22Rv1 (cell line): Measurements from ENCODE around the gene CFAP57.

Experiments used
- H3K27ac ChIP-seq: fragments of 450-650 bp; 2 replicates; pipeline ENCODE4 v1.5.1; 2017
- CTCF ChIP-seq: fragments of 450-650 bp; IDR thresholded peaks from 2 replicates; pipeline ENCODE4 v1.5.1; 2017; ENCODE audit warnings: mild to moderate bottlenecking
- ZFX ChIP-seq: fragments of 450-650 bp; IDR thresholded peaks from 2 replicates; pipeline ENCODE4 v1.6.1; 2017; ENCODE audit warnings: antibody characterized with exemption, borderline replicate concordance

Gene CFAP57

DNA sequence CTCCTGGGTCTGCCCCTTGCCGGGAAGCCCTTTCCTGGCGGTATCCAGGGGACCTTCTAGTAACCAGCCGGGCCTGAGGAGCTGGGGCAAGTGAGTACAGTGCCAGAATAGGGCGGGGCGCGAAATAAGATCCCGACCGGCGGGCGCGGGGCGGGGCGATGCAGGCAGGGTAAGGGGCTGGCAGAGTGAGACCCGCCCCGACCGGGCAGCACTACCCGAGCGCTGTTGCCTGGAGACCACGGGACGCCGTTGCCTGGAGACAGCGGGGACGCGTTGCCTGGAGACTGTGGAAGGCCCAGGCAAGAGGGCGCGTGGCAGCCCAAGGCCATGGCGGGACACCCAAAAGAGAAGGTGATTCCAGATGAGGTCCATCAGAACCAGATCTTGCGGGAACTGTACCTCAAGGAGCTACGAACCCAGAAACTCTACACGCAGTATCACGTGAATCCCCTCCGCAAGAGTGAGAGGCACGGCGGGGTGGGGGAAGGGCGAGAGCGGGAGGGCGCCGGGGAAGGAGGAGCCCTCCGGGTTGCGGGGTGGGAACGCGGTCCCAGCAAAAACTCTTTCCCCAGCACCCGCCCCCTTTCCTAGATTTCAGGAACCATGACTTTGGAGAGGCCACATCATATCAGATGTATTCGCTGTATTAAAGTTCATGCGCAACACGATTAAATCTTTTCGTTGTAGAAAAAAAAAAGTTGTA, 24.4 kb upstream of the CFAP57 start:
- TF ChIP-seq CTCF: no peak
- no peak for TF ChIP-seq ZFX
- peak overlapping the region; percentile 57 for H3K27ac ChIP-seq

- no peak overlapping the region for H3K27ac ChIP-seq
- TF ChIP-seq CTCF (no peak), ZFX (no peak)
Observed at GRCh38 chr1:43149889-43150288, 22.2 kb upstream of the CFAP57 start.

DNA sequence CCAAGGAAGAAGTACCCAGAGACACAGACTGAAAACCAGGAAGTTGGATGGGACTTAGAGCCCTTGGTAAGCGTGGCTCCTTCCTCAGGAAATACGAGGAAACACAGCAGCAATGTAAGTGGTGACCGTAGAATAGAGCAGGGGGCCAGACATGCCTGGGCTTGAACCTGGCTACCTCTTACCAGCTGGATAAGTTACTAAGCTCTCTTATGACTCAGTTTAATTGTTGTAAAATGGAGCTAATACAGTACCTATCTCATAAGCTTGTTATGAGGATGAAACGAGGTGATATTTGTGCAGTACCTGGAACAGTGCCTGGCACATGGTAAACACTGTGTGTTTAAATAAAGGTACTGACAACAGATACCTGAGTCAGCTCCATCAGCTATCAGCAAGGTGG, 19.3 kb upstream of the CFAP57 start:
- H3K27ac ChIP-seq: no peak overlapping the region
- TF ChIP-seq CTCF (no peak), ZFX (no peak)

DNA sequence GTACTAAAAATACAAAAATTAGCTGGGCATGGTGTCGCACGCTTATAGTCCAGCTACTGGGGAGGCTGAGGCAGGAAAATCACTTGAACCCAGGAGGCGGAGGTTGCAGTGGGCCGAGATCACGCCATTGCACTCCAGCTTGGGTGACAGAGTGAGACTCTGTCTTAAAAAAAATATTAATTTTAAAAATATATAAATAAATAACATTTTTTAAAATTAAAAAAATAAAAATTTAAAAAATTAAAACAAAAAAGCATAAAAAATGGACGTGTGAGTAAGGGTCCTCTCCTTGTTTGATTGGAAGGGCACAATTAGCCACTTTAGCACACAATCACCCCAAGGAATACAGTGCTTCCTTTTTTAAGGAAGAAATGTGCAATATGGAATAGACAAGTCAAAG, 18.7 kb upstream of the CFAP57 start:
- TF ChIP-seq ZFX (no peak), CTCF (no peak)
- H3K27ac ChIP-seq: no peak overlapping the region

- TF ChIP-seq ZFX (no peak), CTCF (no peak)
- H3K27ac ChIP-seq: no peak overlapping the region
Observed at GRCh38 chr1:43156026-43156425, 16.1 kb upstream of the CFAP57 start.

- H3K27ac ChIP-seq: no peak overlapping the region
- no peak for TF ChIP-seq ZFX
- no peak for TF ChIP-seq CTCF
Observed at GRCh38 chr1:43165162-43165561, 7.0 kb upstream of the CFAP57 start.

DNA sequence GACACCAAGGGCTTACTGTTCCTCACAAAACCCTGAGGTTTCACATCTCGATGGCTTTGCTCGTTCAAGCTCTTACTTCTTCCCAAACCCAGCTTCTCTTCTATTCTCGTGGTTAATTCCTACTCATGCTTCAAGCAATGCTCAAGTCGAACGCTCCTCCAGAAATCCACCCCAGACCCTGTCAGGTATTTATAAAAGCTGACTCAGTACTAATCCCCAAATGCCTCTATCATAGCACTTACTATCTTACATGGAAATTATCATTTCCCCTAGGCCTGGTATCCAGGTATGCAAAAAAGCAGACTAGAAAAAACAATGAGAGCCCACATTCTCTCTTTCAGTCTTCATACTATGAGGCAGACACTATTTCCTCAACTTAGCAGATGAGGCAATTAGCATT, 6.4 kb upstream of the CFAP57 start:
- H3K27ac ChIP-seq: no peak overlapping the region
- TF ChIP-seq CTCF (no peak), ZFX (no peak)
